Lower leg skin (tissue), 4 donors: ENCODE results near the gene ERVMER34-1. TPM values are rescaled to one million over a fixed set of nuclear protein-coding genes. Genes with fewer than 3 reads are reported as not detected.

Source experiments
- DNase-seq, 2 donors: peaks; one replicate each; pipeline ENCODE4 v3.0.0-alpha.2; 2019; ENCODE audit warnings: low spot score in 2 of 2
- H3K4me3 ChIP-seq: fragments of 200-600 bp; sonication (generic); 2 replicates; pipeline ENCODE4 v1.5.1; 2017; ENCODE audit warnings: mild to moderate bottlenecking, low read depth; ENCODE audit not compliant: poor library complexity, severe bottlenecking
- POLR2A ChIP-seq, 2 donors: fragments of 450-650 bp; IDR thresholded peaks; one replicate each; pipeline ENCODE4 v1.6.1; 2016 to 2017; ENCODE audit warnings: antibody characterized with exemption in 2 of 2, mild to moderate bottlenecking in 1 of 2, moderate library complexity in 1 of 2
- WGBS, 2 donors: methylation state at CpG; one replicate each; pipeline ENCODE4 v1.1.5; 2018; 5-methylcytosine and 5-hydroxymethylcytosine counted together
- intact Hi-C: fragments of 100-400 bp; cut with DNase I; formaldehyde crosslinking; loops from one replicate; pipeline ENCODE4 v1.15.0; 2023; ENCODE audit warnings: low total_unique reads
- total RNA-seq, 4 donors: library from RNA; depleted of rRNA; stranded (reverse); fragments of >200 nt; gene quantifications; one replicate each; pipeline ENCODE4 v1.1.0, GENCODE V29; 2016
- TF ChIP-seq, protein P1 (sequence below), 3 donors: fragments of 450-650 bp; IDR thresholded peaks; one replicate each; pipeline ENCODE4 v1.5.1; 2016; ENCODE audit warnings: antibody characterized with exemption in 3 of 3, mild to moderate bottlenecking in 3 of 3, moderate library complexity in 2 of 3

The ERVMER34-1 gene, protein sequence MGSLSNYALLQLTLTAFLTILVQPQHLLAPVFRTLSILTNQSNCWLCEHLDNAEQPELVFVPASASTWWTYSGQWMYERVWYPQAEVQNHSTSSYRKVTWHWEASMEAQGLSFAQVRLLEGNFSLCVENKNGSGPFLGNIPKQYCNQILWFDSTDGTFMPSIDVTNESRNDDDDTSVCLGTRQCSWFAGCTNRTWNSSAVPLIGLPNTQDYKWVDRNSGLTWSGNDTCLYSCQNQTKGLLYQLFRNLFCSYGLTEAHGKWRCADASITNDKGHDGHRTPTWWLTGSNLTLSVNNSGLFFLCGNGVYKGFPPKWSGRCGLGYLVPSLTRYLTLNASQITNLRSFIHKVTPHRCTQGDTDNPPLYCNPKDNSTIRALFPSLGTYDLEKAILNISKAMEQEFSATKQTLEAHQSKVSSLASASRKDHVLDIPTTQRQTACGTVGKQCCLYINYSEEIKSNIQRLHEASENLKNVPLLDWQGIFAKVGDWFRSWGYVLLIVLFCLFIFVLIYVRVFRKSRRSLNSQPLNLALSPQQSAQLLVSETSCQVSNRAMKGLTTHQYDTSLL
- total RNA-seq, result 1 to 10 TPM in 1 of 4 donors, under 1 TPM in 2, not detected in 1; 0.08 to 1.3 (median 0.94) TPM

DNA sequence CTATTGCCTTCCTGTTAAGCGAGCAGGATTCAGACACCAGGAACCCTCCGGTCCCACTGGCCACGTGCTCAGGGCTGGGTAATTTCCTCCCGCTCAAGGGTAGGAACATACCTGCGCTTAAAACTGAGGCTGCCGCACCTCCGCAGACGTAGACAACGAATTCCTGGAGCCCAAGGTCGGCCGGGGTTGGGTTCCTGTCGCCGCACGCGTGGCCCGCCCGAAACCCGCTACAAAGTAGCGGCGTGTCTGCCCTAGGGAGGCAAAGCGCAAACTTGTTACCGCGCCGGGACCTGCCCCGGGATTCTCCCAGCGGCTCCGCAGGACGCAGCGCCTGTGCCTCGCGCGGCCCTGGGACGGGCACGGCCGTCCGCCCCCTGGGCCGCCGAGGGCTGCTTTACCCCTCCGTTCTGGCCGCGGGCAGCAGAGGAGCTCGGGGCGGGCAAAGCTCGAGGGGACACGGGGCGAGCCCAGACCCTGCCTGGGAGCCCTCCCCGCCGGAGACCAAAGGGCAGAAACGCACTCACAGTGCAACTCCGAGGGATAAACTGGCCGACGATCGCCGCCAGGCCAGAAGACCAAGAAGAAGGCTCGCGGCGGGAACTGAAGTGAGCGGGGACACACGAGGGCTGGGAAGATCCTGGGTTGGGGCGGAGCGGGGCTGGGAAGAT is at the start of gene ERVMER34-1:
Gene ERVMER34-1 (minus strand): TSS at position 607 of the 668 bp plus-strand sequence. CDS start 5,905 bp downstream, outside the sequence.
- WGBS, 2 donors, result 2 to 3% methylated on average over 37 to 60 of the region's 61 CpGs
- DNase-seq, result peak in 1 of 2 donors; percentile 85

GRCh38 chr4:52799813-52800212 is 48.6 kb upstream of the ERVMER34-1 start:
- 93 to 96% methylated on average over 2 of the region's 2 CpGs for WGBS, 2 donors
- H3K4me3 ChIP-seq, result no peak overlapping the region
- no peak for DNase-seq
- intact Hi-C loops, result no loop called here
- TF ChIP-seq POLR2A (IDR thresholded peaks at IDR 0.05), result no peak
- TF ChIP-seq, protein P1, sequence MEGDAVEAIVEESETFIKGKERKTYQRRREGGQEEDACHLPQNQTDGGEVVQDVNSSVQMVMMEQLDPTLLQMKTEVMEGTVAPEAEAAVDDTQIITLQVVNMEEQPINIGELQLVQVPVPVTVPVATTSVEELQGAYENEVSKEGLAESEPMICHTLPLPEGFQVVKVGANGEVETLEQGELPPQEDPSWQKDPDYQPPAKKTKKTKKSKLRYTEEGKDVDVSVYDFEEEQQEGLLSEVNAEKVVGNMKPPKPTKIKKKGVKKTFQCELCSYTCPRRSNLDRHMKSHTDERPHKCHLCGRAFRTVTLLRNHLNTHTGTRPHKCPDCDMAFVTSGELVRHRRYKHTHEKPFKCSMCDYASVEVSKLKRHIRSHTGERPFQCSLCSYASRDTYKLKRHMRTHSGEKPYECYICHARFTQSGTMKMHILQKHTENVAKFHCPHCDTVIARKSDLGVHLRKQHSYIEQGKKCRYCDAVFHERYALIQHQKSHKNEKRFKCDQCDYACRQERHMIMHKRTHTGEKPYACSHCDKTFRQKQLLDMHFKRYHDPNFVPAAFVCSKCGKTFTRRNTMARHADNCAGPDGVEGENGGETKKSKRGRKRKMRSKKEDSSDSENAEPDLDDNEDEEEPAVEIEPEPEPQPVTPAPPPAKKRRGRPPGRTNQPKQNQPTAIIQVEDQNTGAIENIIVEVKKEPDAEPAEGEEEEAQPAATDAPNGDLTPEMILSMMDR (IDR thresholded peaks at IDR 0.05), result no peak

More for the DNA sequence above, at the start of gene ERVMER34-1:
- TF ChIP-seq, protein P1 (IDR thresholded peaks at IDR 0.05), result no peak
- TF ChIP-seq POLR2A (IDR thresholded peaks at IDR 0.05), result no peak
- peak within 1 kb of the TSS; percentile 37 for H3K4me3 ChIP-seq
- intact Hi-C loops, result no loop called here

- intact Hi-C loops, result no loop called here
- no peak for TF ChIP-seq POLR2A (IDR thresholded peaks at IDR 0.05)
- TF ChIP-seq, protein P1 (IDR thresholded peaks at IDR 0.05), result no peak
- no peak for DNase-seq
- H3K4me3 ChIP-seq, result no peak overlapping the region
These were observed 44.3 kb upstream of the ERVMER34-1 start for GRCh38 chr4:52795533-52795932.

GRCh38 chr4:52791936-52792335 is 40.7 kb upstream of the ERVMER34-1 start:
- intact Hi-C loops, result no loop called here
- no peak overlapping the region for H3K4me3 ChIP-seq
- DNase-seq, result no peak
- 94 to 97% methylated on average over 5 of the region's 5 CpGs for WGBS, 2 donors
- TF ChIP-seq, protein P1 (IDR thresholded peaks at IDR 0.05), result no peak
- TF ChIP-seq POLR2A (IDR thresholded peaks at IDR 0.05), result no peak

- DNase-seq, result no peak
- TF ChIP-seq, protein P1 (IDR thresholded peaks at IDR 0.05), result no peak
- no peak for TF ChIP-seq POLR2A (IDR thresholded peaks at IDR 0.05)
- no peak overlapping the region for H3K4me3 ChIP-seq
- intact Hi-C loops, result no loop called here
- WGBS, 2 donors, result 96 to 97% methylated on average over 6 of the region's 6 CpGs
These were observed 38.5 kb upstream of the ERVMER34-1 start for GRCh38 chr4:52789774-52790173.
